BE2C (cell line): Measurements from ENCODE around the gene HPCAL1.
"Not testable (repeated sequence)": the region's sequence is repeated elsewhere in the genome, so short reads cannot be mapped to it uniquely, and the experiment has no call there.

Experiments used
- DNase-seq: peaks from one replicate; pipeline ENCODE4 v3.0.0-alpha.2; 2020
- H3K27me3 ChIP-seq: fragments of 250-450 bp; sonication (Bioruptor Pico); 2 replicates; pipeline ENCODE4 v1.5.1; 2020; ENCODE audit warnings: mild to moderate bottlenecking
- H3K36me3 ChIP-seq: fragments of 250-450 bp; sonication (Bioruptor Pico); 2 replicates; pipeline ENCODE4 v1.5.1; 2020; ENCODE audit warnings: mild to moderate bottlenecking
- H3K4me1 ChIP-seq: fragments of 250-450 bp; sonication (Bioruptor Pico); 2 replicates; pipeline ENCODE4 v1.5.1; 2020
- H3K4me3 ChIP-seq: 2 replicates; pipeline ENCODE4 v1.5.1; 2011; ENCODE audit warnings: low read depth, low read length
- H3K9me3 ChIP-seq: fragments of 250-450 bp; sonication (Bioruptor Pico); 2 replicates; pipeline ENCODE4 v1.5.1; 2020
- TF ChIP-seq, protein P1 (sequence below): IDR thresholded peaks from 2 replicates; pipeline ENCODE4 v1.5.1; 2012; ENCODE audit warnings: mild to moderate bottlenecking, low read depth, low read length

HPCAL1 gene

DNA sequence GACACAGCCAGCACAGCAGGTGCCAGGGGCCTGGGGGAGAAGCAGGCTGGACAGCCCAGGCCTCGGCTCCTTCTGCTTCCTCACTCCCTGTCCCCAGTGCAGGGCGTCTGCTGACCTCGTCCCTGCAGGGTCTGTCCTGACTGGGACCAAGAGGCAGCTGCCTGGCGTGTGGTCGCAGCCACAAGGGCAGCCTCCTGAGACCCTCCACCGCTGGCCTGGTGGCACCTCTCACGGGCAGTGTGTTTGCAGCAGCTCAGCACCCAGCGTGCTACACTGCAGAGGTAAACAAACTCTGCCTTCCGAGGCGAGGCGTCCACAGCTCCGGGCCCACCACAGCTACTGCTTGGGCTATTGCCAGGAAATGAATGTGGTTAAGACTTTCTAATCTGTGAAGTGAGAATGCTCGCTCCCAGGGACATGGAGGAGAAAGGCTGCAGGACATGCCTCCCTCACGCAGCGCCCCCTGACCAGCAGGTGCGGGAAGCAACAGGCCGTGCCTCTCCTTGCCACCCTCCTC, 46.1 kb upstream of the HPCAL1 start:
- Histone ChIP-seq H3K4me1 (no peaks in the 10 kb centered on the region; the same call in 1 of the 2 replicates), H3K27me3 (no peaks in the 10 kb centered on the region), H3K4me3 (no peak overlapping the region), H3K9me3 (no peaks in the 10 kb centered on the region), H3K36me3 (no peaks in the 10 kb centered on the region)
- no peak for DNase-seq
- TF ChIP-seq, protein P1, sequence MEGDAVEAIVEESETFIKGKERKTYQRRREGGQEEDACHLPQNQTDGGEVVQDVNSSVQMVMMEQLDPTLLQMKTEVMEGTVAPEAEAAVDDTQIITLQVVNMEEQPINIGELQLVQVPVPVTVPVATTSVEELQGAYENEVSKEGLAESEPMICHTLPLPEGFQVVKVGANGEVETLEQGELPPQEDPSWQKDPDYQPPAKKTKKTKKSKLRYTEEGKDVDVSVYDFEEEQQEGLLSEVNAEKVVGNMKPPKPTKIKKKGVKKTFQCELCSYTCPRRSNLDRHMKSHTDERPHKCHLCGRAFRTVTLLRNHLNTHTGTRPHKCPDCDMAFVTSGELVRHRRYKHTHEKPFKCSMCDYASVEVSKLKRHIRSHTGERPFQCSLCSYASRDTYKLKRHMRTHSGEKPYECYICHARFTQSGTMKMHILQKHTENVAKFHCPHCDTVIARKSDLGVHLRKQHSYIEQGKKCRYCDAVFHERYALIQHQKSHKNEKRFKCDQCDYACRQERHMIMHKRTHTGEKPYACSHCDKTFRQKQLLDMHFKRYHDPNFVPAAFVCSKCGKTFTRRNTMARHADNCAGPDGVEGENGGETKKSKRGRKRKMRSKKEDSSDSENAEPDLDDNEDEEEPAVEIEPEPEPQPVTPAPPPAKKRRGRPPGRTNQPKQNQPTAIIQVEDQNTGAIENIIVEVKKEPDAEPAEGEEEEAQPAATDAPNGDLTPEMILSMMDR: no peak

DNA sequence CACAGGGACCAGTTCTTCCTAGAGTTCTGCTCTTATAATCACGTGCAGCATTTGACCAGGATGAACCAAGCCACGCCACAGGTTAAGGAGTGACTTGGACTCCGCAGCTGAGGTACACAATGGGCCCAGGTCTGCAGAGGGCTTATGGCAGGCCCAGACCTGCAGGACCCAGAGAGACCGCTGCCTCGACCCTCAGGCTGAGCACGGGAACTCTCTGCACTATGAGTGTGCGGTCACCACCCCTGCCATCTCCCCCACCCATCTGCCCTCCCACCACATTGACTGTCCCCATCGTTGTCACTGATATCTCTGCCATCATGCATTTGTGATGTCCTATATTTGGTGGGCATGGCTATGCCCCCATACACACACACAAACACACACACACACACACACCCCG, 45.7 kb upstream of the HPCAL1 start:
- Histone ChIP-seq H3K27me3 (no peaks in the 10 kb centered on the region), H3K36me3 (no peaks in the 10 kb centered on the region), H3K4me3 (no peak overlapping the region), H3K9me3 (no peaks in the 10 kb centered on the region), H3K4me1 (no peaks in the 10 kb centered on the region; the same call in 1 of the 2 replicates)
- TF ChIP-seq, protein P1: no peak
- no peak for DNase-seq

DNA sequence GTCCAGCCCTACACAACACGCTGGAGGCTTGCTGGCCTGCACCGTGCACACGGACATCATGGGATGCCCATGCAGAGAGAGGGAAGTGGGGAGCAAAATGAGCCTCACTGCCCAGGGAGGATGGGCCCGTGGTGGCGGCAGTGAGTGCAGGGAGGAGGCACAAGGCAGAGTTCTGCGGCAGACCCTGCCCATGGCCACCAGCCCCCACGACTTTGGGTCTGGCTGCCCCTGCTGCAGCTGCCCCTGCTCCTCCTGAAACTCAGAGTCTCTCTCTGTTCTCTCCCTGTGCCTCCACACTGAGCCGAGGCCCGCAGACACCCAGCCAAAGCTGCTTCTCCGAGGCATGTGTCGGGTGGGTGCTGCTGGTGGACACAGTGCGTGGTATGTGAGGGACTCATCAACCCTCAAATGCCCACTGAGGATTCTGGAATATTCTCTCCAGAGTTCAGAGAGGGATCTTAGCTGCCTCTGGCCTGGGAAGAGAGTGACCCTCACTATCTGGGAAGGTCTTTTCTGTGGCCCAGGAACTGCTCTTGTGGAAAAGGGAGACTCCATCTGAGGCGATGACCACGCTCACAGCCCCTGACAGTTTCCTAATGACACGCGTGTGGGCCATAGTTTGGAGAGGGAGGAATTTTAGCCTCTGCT, 45.1 kb upstream of the HPCAL1 start:
- Histone ChIP-seq H3K27me3 (no peaks in the 10 kb centered on the region), H3K9me3 (no peaks in the 10 kb centered on the region), H3K4me1 (no peaks in the 10 kb centered on the region; the same call in 1 of the 2 replicates), H3K36me3 (no peaks in the 10 kb centered on the region), H3K4me3 (no peak overlapping the region)
- TF ChIP-seq, protein P1: no peak
- DNase-seq: no peak

DNA sequence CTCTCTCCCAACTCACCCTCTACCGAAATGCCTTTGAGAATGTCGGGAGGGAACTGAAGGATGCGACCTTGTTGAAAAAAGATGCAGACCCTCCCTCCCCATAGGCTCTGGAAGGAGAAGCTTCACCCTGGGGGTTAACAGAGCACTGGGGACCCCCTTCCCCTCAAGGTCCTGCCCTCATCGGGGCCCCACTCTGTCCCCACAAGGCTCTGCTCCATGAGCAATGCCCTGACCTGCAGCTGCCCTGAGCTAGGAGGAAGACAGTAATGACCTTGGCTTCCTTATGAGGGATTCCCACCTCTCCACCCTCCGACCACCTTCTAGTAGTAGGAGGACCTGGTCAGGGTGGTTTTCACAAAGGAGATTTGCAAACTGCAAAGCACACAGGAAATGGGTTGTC, 44.4 kb upstream of the HPCAL1 start:
- no peak for DNase-seq
- H3K27me3 ChIP-seq: no peaks in the 10 kb centered on the region
- TF ChIP-seq, protein P1: no peak
- no peaks in the 10 kb centered on the region for H3K9me3 ChIP-seq
- no peaks in the 10 kb centered on the region for H3K36me3 ChIP-seq
- no peaks in the 10 kb centered on the region; the same call in 1 of the 2 replicates for H3K4me1 ChIP-seq
- no peak overlapping the region for H3K4me3 ChIP-seq

DNA sequence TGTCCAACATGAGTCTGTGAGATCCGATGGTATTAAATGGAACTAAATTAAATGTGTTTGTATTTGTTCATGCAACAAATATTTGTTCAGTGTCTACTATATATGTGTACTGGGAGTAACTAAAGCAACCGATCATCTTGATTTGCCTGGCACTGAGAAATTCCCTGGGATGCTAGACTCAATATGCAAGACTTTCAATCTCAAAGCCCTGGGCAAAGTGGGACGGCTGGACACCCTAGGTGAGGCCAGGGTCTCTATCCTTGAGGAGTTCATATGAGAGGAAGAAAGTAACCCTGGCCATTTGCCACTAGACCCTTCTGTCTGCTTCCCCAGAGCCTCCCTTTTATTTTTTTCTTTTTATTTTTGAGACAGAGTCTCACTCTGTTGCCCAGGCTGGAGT, 44.0 kb upstream of the HPCAL1 start:
- no peak overlapping the region for H3K4me3 ChIP-seq
- no peaks in the 10 kb centered on the region for H3K9me3 ChIP-seq
- no peaks in the 10 kb centered on the region; the same call in 1 of the 2 replicates for H3K4me1 ChIP-seq
- no peaks in the 10 kb centered on the region for H3K36me3 ChIP-seq
- DNase-seq: no peak
- TF ChIP-seq, protein P1: no peak
- H3K27me3 ChIP-seq: no peaks in the 10 kb centered on the region

DNA sequence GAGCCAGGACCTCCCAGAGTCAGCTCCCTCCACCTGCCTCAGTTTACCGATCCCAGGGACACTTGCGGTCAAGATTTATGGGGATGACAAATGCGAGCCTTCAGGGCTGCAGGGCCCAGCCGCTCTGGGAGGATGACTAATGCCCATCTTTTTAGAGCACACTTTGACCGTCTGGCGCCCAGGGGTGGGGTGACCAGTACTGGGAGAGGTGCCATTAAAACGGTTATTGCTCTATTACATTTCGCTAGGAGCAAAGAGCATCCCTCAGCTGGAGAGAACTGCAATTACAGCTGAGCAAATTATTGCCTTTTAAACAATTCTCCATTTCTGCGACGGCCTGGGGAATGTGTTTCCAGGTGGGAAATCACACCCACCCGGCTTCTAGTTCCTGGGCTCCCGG, 42.6 kb upstream of the HPCAL1 start:
- DNase-seq: no peak
- Histone ChIP-seq H3K4me3 (no peak overlapping the region), H3K36me3 (no peaks in the 10 kb centered on the region), H3K27me3 (no peaks in the 10 kb centered on the region), H3K4me1 (no peaks in the 10 kb centered on the region), H3K9me3 (no peaks in the 10 kb centered on the region)
- TF ChIP-seq, protein P1: no peak

DNA sequence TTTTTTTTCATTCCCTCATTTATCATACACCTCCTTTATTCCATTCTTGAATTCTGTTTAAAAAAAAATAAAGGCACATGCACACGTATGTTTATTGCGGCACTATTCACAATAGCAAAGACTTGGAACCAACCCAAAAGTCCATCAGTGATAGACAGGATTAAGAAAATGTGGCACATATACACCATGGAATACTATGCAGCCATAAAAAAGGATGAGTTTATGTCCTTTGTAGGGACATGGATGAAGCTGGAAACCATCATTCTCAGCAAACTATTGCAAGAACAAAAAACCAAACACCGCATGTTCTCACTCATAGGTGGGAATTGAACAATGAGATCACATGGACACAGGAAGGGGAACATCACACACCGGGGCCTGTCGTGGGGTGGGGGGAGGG, 39.2 kb upstream of the HPCAL1 start:
- not testable (repeated sequence) for DNase-seq

More for the DNA sequence above, 39.2 kb upstream of the HPCAL1 start:
- H3K9me3 ChIP-seq, H3K4me1 ChIP-seq, H3K4me3 ChIP-seq, H3K27me3 ChIP-seq, H3K36me3 ChIP-seq: not testable (repeated sequence)
